ENCODE data around the gene ARHGAP19.

Gene ARHGAP19

GRCh38 chr10:97190450-97190849, 102.0 kb downstream of the ARHGAP19 start:
- DNase-seq: no peak

- DNase-seq: no peak
These were observed 104.2 kb downstream of the ARHGAP19 start for GRCh38 chr10:97188261-97188711.

GRCh38 chr10:97186911-97187310, 105.5 kb downstream of the ARHGAP19 start:
- DNase-seq: no peak

GRCh38 chr10:97185326-97186058, 106.9 kb downstream of the ARHGAP19 start, which contains the start of gene SLIT1:
Gene SLIT1 (minus strand): TSS chr10:97185959. CDS start chr10:97185674, 285 bp downstream.
- DNase-seq: no peak

GRCh38 chr10:97184971-97185325, 107.5 kb downstream of the ARHGAP19 start:
- DNase-seq: no peak

- no peak for DNase-seq
These were observed 109.1 kb downstream of the ARHGAP19 start for GRCh38 chr10:97183314-97183713.

- no peak for DNase-seq
These were observed 110.0 kb downstream of the ARHGAP19 start for GRCh38 chr10:97182288-97182990.

GRCh38 chr10:97180986-97181385, 111.5 kb downstream of the ARHGAP19 start:
- DNase-seq: no peak

GRCh38 chr10:97180363-97180755, 112.1 kb downstream of the ARHGAP19 start:
- no peak for DNase-seq

GRCh38 chr10:97179731-97180362, 112.6 kb downstream of the ARHGAP19 start:
- no peak for DNase-seq

- no peak for DNase-seq
These were observed 113.1 kb downstream of the ARHGAP19 start for GRCh38 chr10:97179311-97179710.

GRCh38 chr10:97178074-97178473, 114.4 kb downstream of the ARHGAP19 start:
- no peak for DNase-seq

GRCh38 chr10:97176226-97176625, 116.2 kb downstream of the ARHGAP19 start:
- no peak for DNase-seq

- no peak for DNase-seq
These were observed 116.9 kb downstream of the ARHGAP19 start for GRCh38 chr10:97175586-97175985.

GRCh38 chr10:97174941-97175340, 117.5 kb downstream of the ARHGAP19 start:
- no peak for DNase-seq

- no peak for DNase-seq
These were observed 118.1 kb downstream of the ARHGAP19 start for GRCh38 chr10:97174276-97174775.

- no peak for DNase-seq
These were observed 119.4 kb downstream of the ARHGAP19 start for GRCh38 chr10:97173036-97173435.

All from KG1 (cell line).